WTC11 (cell line): ENCODE measurements around the gene UNC79. TPM values are rescaled to one million over a fixed set of nuclear protein-coding genes. Genes with fewer than 3 reads are reported as not detected.

Experiments
- ATAC-seq: fragments of 200-7000 bp; cut with Tn5 transposase; 2 replicates; pipeline ENCODE4 v1.10.0; 2021; ENCODE audit warnings: mild to moderate bottlenecking, moderate library complexity
- CTCF ChIA-PET: fragments of 300-600 bp; sonication (Branson Sonifier 250); formaldehyde crosslinking; loops from one replicate; lab custom pipeline; 2021; ENCODE audit warnings: antibody characterized with exemption; lab: Charles Lee
- POLR2A ChIA-PET: fragments of 350-600 bp; sonication (Branson Sonifier 250); formaldehyde crosslinking; loops from one replicate; lab custom pipeline; 2021; ENCODE audit warnings: antibody characterized with exemption; lab: Charles Lee
- DNase-seq: peaks from one replicate; pipeline ENCODE4 v3.0.0; 2021; ENCODE audit warnings: low spot score
- H3K27ac Mint-ChIP-seq: 2 replicates; pipeline ENCODE4 v1.8.0; 2021; ENCODE audit warnings: mixed read lengths
- H3K27me3 Mint-ChIP-seq: 2 replicates; pipeline ENCODE4 v1.8.0; 2021; ENCODE audit warnings: low read depth, mild to moderate bottlenecking, moderate library complexity, mixed read lengths
- H3K36me3 Mint-ChIP-seq: 2 replicates; pipeline ENCODE4 v1.8.0; 2021; ENCODE audit warnings: mixed read lengths
- H3K4me1 Mint-ChIP-seq: 2 replicates; pipeline ENCODE4 v1.8.0; 2022; ENCODE audit warnings: mixed read lengths
- H3K4me3 Mint-ChIP-seq: 2 replicates; pipeline ENCODE4 v1.8.0; 2021; ENCODE audit warnings: mild to moderate bottlenecking, moderate library complexity, mixed read lengths
- H3K9me3 Mint-ChIP-seq: 2 replicates; pipeline ENCODE4 v1.8.0; 2021; ENCODE audit warnings: mixed read lengths
- CREM ChIP-seq: sonication (generic); formaldehyde crosslinking; IDR thresholded peaks from 2 replicates; pipeline ENCODE4 v1.8.1; 2022; ENCODE audit warnings: mild to moderate bottlenecking, missing genetic modification reagents, moderate library complexity
- ESRRA ChIP-seq: sonication (generic); formaldehyde crosslinking; IDR thresholded peaks from 2 replicates; pipeline ENCODE4 v1.8.1; 2022; ENCODE audit warnings: mild to moderate bottlenecking, missing genetic modification reagents, borderline replicate concordance
- ETV6 ChIP-seq: sonication (generic); formaldehyde crosslinking; IDR thresholded peaks from 2 replicates; pipeline ENCODE4 v1.8.1; 2022; ENCODE audit warnings: mild to moderate bottlenecking, missing genetic modification reagents
- FOXP1 ChIP-seq: sonication (generic); formaldehyde crosslinking; IDR thresholded peaks from 2 replicates; pipeline ENCODE4 v1.8.0; 2022; ENCODE audit warnings: missing genetic modification reagents, mild to moderate bottlenecking, moderate library complexity, borderline replicate concordance
- GTF2I ChIP-seq: fragments of 250-450 bp; sonication (Bioruptor Pico); conservative IDR thresholded peaks from 2 replicates; pipeline ENCODE4 v1.4.0; 2021; ENCODE audit warnings: mild to moderate bottlenecking
- TCF7 ChIP-seq: sonication (generic); formaldehyde crosslinking; IDR thresholded peaks from 2 replicates; pipeline ENCODE4 v1.8.0; 2022; ENCODE audit warnings: mild to moderate bottlenecking, low read depth, missing genetic modification reagents, moderate library complexity
- TEAD4 ChIP-seq: sonication (generic); formaldehyde crosslinking; IDR thresholded peaks from 2 replicates; pipeline ENCODE4 v1.8.0; 2022; ENCODE audit warnings: mild to moderate bottlenecking, missing genetic modification reagents
- total RNA-seq: library from RNA; stranded (reverse); gene quantifications from 3 replicates; pipeline ENCODE4 v1.2.3, GENCODE V29; 2021
- TF ChIP-seq, protein P1 (sequence below): sonication (generic); formaldehyde crosslinking; IDR thresholded peaks from 2 replicates; pipeline ENCODE4 v1.8.1; 2022; ENCODE audit warnings: mild to moderate bottlenecking, missing genetic modification reagents, moderate library complexity, borderline replicate concordance
- TF ChIP-seq, protein P2 (sequence below): sonication (generic); formaldehyde crosslinking; IDR thresholded peaks from 2 replicates; pipeline ENCODE4 v1.8.1; 2023; ENCODE audit warnings: mild to moderate bottlenecking, missing genetic modification reagents, moderate library complexity
- TF ChIP-seq, protein P3 (sequence below): sonication (generic); formaldehyde crosslinking; IDR thresholded peaks from 2 replicates; pipeline ENCODE4 v1.8.0; 2023; ENCODE audit warnings: missing genetic modification reagents
- TF ChIP-seq, protein P4 (sequence below): sonication (generic); formaldehyde crosslinking; IDR thresholded peaks from 2 replicates; pipeline ENCODE4 v1.8.1; 2022; ENCODE audit warnings: low read depth, missing genetic modification reagents, borderline replicate concordance
- TF ChIP-seq, protein P5 (sequence below): sonication (generic); formaldehyde crosslinking; conservative IDR thresholded peaks from 2 replicates; pipeline ENCODE4 v1.8.1; 2022; ENCODE audit warnings: mild to moderate bottlenecking, missing genetic modification reagents
- TF ChIP-seq, protein P6 (sequence below): fragments of 250-450 bp; sonication (Bioruptor Pico); IDR thresholded peaks from 2 replicates; pipeline ENCODE4 v2.1.2; 2022; ENCODE audit warnings: mild to moderate bottlenecking, moderate library complexity
- TF ChIP-seq, protein P7 (sequence below): fragments of 200-600 bp; IDR thresholded peaks from 2 replicates; pipeline ENCODE4 v1.8.0; 2022; ENCODE audit warnings: antibody characterized with exemption
- TF ChIP-seq, protein P8 (sequence below): fragments of 250-450 bp; sonication (Bioruptor Pico); IDR thresholded peaks from 2 replicates; pipeline ENCODE4 v1.9.0; 2021; ENCODE audit warnings: mild to moderate bottlenecking, borderline replicate concordance

Gene UNC79
- total RNA-seq, 1 experiment from 2014 or later: 2.1 TPM

DNA sequence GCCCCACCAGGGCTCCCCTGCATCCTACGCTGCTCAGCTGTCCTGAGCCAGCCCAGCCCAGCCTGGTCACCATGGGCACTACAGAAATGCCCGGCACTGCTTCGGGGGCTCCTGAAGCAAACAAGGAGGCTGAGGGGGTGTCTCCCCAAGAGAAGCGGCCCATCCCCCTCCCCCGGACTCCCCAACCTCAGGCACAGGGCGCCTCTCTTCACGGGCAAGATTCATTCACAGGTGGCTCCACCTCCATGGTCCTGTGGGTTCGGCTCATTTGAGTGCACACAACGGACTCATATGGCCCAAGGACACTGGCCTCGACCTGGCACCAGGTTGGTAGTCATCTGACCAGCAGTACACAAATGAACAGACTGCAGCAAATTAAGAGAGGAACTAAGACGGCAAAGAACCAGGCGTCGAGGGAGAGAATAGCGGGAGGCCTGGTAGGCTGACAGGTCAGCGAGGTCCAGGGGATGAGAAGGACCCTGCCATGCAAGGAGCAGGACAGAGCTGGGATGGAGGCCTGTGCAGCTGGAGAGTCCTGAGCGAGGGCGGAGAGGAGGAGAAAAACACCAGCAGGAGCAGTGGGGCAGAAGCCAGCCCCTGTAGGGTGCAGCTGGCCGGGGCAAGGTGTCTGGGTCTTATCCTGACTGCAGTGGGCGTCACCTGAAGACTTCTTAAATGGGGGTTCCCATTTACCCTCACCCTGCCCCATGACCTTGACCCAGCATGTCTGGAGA lies 297.3 kb downstream of the UNC79 start:
- Mint-ChIP-seq H3K4me1 (peaks cover 4% of the 10 kb centered on the region; the same call in 1 of the 2 replicates), H3K27ac (no peak overlapping the region), H3K9me3 (peaks cover 5% of the 10 kb centered on the region; the same call in 1 of the 2 replicates), H3K27me3 (no peaks in the 10 kb centered on the region), H3K36me3 (no peaks in the 10 kb centered on the region), H3K4me3 (no peak overlapping the region)
- ATAC-seq (no peak), DNase-seq (no peak)
- ChIA-PET POLR2A (no interaction called here), CTCF (no interaction called here)
- TF ChIP-seq, protein P1, sequence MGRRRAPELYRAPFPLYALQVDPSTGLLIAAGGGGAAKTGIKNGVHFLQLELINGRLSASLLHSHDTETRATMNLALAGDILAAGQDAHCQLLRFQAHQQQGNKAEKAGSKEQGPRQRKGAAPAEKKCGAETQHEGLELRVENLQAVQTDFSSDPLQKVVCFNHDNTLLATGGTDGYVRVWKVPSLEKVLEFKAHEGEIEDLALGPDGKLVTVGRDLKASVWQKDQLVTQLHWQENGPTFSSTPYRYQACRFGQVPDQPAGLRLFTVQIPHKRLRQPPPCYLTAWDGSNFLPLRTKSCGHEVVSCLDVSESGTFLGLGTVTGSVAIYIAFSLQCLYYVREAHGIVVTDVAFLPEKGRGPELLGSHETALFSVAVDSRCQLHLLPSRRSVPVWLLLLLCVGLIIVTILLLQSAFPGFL (CRISPR knock-in tag): no peak
- TF ChIP-seq FOXP1 (CRISPR knock-in tag): no peak
- TF ChIP-seq, protein P2, sequence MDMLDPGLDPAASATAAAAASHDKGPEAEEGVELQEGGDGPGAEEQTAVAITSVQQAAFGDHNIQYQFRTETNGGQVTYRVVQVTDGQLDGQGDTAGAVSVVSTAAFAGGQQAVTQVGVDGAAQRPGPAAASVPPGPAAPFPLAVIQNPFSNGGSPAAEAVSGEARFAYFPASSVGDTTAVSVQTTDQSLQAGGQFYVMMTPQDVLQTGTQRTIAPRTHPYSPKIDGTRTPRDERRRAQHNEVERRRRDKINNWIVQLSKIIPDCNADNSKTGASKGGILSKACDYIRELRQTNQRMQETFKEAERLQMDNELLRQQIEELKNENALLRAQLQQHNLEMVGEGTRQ (CRISPR knock-in tag): no peak
- TF ChIP-seq, protein P3, sequence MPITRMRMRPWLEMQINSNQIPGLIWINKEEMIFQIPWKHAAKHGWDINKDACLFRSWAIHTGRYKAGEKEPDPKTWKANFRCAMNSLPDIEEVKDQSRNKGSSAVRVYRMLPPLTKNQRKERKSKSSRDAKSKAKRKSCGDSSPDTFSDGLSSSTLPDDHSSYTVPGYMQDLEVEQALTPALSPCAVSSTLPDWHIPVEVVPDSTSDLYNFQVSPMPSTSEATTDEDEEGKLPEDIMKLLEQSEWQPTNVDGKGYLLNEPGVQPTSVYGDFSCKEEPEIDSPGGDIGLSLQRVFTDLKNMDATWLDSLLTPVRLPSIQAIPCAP (CRISPR knock-in tag): no peak
- TF ChIP-seq, protein P4, sequence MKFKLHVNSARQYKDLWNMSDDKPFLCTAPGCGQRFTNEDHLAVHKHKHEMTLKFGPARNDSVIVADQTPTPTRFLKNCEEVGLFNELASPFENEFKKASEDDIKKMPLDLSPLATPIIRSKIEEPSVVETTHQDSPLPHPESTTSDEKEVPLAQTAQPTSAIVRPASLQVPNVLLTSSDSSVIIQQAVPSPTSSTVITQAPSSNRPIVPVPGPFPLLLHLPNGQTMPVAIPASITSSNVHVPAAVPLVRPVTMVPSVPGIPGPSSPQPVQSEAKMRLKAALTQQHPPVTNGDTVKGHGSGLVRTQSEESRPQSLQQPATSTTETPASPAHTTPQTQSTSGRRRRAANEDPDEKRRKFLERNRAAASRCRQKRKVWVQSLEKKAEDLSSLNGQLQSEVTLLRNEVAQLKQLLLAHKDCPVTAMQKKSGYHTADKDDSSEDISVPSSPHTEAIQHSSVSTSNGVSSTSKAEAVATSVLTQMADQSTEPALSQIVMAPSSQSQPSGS (CRISPR knock-in tag): no peak
- TF ChIP-seq TEAD4 (CRISPR knock-in tag): no peak
- no peak for TF ChIP-seq TCF7
- TF ChIP-seq, protein P5, sequence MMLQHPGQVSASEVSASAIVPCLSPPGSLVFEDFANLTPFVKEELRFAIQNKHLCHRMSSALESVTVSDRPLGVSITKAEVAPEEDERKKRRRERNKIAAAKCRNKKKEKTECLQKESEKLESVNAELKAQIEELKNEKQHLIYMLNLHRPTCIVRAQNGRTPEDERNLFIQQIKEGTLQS (CRISPR knock-in tag): no peak
- no peak for TF ChIP-seq CREM (CRISPR knock-in tag)
- TF ChIP-seq GTF2I: no peak
- TF ChIP-seq, protein P6, sequence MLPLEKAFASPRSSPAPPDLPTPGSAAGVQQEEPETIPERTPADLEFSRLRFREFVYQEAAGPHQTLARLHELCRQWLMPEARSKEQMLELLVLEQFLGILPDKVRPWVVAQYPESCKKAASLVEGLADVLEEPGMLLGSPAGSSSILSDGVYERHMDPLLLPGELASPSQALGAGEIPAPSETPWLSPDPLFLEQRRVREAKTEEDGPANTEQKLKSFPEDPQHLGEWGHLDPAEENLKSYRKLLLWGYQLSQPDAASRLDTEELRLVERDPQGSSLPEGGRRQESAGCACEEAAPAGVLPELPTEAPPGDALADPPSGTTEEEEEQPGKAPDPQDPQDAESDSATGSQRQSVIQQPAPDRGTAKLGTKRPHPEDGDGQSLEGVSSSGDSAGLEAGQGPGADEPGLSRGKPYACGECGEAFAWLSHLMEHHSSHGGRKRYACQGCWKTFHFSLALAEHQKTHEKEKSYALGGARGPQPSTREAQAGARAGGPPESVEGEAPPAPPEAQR (CRISPR knock-in tag): no peak
- TF ChIP-seq, protein P7, sequence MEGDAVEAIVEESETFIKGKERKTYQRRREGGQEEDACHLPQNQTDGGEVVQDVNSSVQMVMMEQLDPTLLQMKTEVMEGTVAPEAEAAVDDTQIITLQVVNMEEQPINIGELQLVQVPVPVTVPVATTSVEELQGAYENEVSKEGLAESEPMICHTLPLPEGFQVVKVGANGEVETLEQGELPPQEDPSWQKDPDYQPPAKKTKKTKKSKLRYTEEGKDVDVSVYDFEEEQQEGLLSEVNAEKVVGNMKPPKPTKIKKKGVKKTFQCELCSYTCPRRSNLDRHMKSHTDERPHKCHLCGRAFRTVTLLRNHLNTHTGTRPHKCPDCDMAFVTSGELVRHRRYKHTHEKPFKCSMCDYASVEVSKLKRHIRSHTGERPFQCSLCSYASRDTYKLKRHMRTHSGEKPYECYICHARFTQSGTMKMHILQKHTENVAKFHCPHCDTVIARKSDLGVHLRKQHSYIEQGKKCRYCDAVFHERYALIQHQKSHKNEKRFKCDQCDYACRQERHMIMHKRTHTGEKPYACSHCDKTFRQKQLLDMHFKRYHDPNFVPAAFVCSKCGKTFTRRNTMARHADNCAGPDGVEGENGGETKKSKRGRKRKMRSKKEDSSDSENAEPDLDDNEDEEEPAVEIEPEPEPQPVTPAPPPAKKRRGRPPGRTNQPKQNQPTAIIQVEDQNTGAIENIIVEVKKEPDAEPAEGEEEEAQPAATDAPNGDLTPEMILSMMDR: no peak
- TF ChIP-seq ETV6 (CRISPR knock-in tag): no peak
- TF ChIP-seq ESRRA (CRISPR knock-in tag): no peak
- TF ChIP-seq, protein P8, sequence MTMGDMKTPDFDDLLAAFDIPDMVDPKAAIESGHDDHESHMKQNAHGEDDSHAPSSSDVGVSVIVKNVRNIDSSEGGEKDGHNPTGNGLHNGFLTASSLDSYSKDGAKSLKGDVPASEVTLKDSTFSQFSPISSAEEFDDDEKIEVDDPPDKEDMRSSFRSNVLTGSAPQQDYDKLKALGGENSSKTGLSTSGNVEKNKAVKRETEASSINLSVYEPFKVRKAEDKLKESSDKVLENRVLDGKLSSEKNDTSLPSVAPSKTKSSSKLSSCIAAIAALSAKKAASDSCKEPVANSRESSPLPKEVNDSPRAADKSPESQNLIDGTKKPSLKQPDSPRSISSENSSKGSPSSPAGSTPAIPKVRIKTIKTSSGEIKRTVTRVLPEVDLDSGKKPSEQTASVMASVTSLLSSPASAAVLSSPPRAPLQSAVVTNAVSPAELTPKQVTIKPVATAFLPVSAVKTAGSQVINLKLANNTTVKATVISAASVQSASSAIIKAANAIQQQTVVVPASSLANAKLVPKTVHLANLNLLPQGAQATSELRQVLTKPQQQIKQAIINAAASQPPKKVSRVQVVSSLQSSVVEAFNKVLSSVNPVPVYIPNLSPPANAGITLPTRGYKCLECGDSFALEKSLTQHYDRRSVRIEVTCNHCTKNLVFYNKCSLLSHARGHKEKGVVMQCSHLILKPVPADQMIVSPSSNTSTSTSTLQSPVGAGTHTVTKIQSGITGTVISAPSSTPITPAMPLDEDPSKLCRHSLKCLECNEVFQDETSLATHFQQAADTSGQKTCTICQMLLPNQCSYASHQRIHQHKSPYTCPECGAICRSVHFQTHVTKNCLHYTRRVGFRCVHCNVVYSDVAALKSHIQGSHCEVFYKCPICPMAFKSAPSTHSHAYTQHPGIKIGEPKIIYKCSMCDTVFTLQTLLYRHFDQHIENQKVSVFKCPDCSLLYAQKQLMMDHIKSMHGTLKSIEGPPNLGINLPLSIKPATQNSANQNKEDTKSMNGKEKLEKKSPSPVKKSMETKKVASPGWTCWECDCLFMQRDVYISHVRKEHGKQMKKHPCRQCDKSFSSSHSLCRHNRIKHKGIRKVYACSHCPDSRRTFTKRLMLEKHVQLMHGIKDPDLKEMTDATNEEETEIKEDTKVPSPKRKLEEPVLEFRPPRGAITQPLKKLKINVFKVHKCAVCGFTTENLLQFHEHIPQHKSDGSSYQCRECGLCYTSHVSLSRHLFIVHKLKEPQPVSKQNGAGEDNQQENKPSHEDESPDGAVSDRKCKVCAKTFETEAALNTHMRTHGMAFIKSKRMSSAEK (CRISPR knock-in tag): no peak
